Stimulated activated CD4-positive, alpha-beta T cell treated with anti-CD3 and anti-CD28 coated beads, Interleukin-2, amount 100 ng/mL, for 4 hours (primary cell): ENCODE measurements around the gene GNAI3.

Experiments used
- DNase-seq: peaks from one replicate; pipeline ENCODE4 v3.0.0-alpha.2; 2020; ENCODE audit warnings: low read depth

Gene GNAI3

GRCh38 chr1:109546311-109547109 lies 1.9 kb upstream of the GNAI3 start:
- peak; percentile 87 for DNase-seq

- DNase-seq: no peak
Measured at GRCh38 chr1:109547463-109548320, 723 bp upstream of the GNAI3 start.

- DNase-seq: no peak
Measured at GRCh38 chr1:109556563-109556962, 8.1 kb downstream of the GNAI3 start.

GRCh38 chr1:109557520-109557919 lies 9.1 kb downstream of the GNAI3 start:
- no peak for DNase-seq

- DNase-seq: no peak
Measured at GRCh38 chr1:109559995-109560394, 11.6 kb downstream of the GNAI3 start.

GRCh38 chr1:109564194-109564878 lies 15.9 kb downstream of the GNAI3 start:
- DNase-seq: no peak

- DNase-seq: no peak
Measured at GRCh38 chr1:109565241-109565640, 16.8 kb downstream of the GNAI3 start.

- no peak for DNase-seq
Measured at GRCh38 chr1:109566982-109567381, 18.6 kb downstream of the GNAI3 start.

- DNase-seq: no peak
Measured at GRCh38 chr1:109567877-109568672, 19.7 kb downstream of the GNAI3 start.

- no peak for DNase-seq
Measured at GRCh38 chr1:109569323-109569722, 20.9 kb downstream of the GNAI3 start.

GRCh38 chr1:109570414-109570813 lies 22.0 kb downstream of the GNAI3 start:
- no peak for DNase-seq

GRCh38 chr1:109573785-109574184 lies 25.4 kb downstream of the GNAI3 start:
- no peak for DNase-seq

GRCh38 chr1:109578947-109579443 lies 30.6 kb downstream of the GNAI3 start:
- no peak for DNase-seq

- no peak for DNase-seq
Measured at GRCh38 chr1:109579491-109579890, 31.1 kb downstream of the GNAI3 start.

- no peak for DNase-seq
Measured at GRCh38 chr1:109582021-109582420, 33.6 kb downstream of the GNAI3 start.

GRCh38 chr1:109584766-109585165 lies 36.4 kb downstream of the GNAI3 start:
- DNase-seq: no peak

GRCh38 chr1:109586055-109586454 lies 37.6 kb downstream of the GNAI3 start:
- no peak for DNase-seq

GRCh38 chr1:109589177-109589576 lies 40.8 kb downstream of the GNAI3 start:
- no peak for DNase-seq

- no peak for DNase-seq
Measured at GRCh38 chr1:109589679-109590078, 41.3 kb downstream of the GNAI3 start.

- DNase-seq: no peak
Measured at GRCh38 chr1:109592916-109593315, 44.5 kb downstream of the GNAI3 start.

GRCh38 chr1:109595531-109595930 lies 47.1 kb downstream of the GNAI3 start:
- DNase-seq: no peak

GRCh38 chr1:109598156-109598555 lies 49.7 kb downstream of the GNAI3 start:
- no peak for DNase-seq
